SK-N-SH treated with all-trans-retinoic acid at 6 μM for 48 hours (cell line): ENCODE results near the gene CRCP.

Source experiments
- ATAC-seq: fragments of 200-7000 bp; cut with Tn5 transposase; 3 replicates; pipeline ENCODE4 v1.9.1; 2020; ENCODE audit warnings: mild to moderate bottlenecking, moderate library complexity
- ARNTL ChIP-seq: fragments of 450-650 bp; formaldehyde crosslinking; IDR thresholded peaks from 2 replicates; pipeline ENCODE4 v1.5.0; 2020; ENCODE audit warnings: low read depth, mild to moderate bottlenecking, moderate library complexity, borderline replicate concordance
- BACH2 ChIP-seq: fragments of 250-450 bp; sonication (Bioruptor Pico); IDR thresholded peaks from 2 replicates; pipeline ENCODE4 v1.9.0; 2021; ENCODE audit warnings: mild to moderate bottlenecking, borderline replicate concordance
- CSDC2 ChIP-seq: fragments of 250-450 bp; sonication (Bioruptor Pico); IDR thresholded peaks from 2 replicates; pipeline ENCODE4 v1.5.0; 2020; ENCODE audit warnings: mild to moderate bottlenecking, moderate library complexity
- CSRNP3 ChIP-seq: fragments of 250-450 bp; sonication (Bioruptor Pico); IDR thresholded peaks from 2 replicates; pipeline ENCODE4 v1.5.1; 2021; ENCODE audit warnings: mild to moderate bottlenecking, moderate library complexity
- ESRRG ChIP-seq: fragments of 250-450 bp; sonication (Bioruptor Pico); IDR thresholded peaks from 2 replicates; pipeline ENCODE4 v1.6.1; 2021; ENCODE audit warnings: mild to moderate bottlenecking
- OSR1 ChIP-seq: fragments of 250-450 bp; sonication (Bioruptor Pico); IDR thresholded peaks from 2 replicates; pipeline ENCODE4 v1.8.0; 2022; ENCODE audit warnings: moderate library complexity, mild to moderate bottlenecking, inconsistent platforms
- PPARA ChIP-seq: fragments of 250-450 bp; sonication (Bioruptor Pico); IDR thresholded peaks from 2 replicates; pipeline ENCODE4 v1.5.0; 2020; ENCODE audit warnings: mild to moderate bottlenecking, borderline replicate concordance
- RARB ChIP-seq: fragments of 250-450 bp; sonication (Bioruptor Pico); IDR thresholded peaks from 2 replicates; pipeline ENCODE4 v1.8.0; 2021; ENCODE audit warnings: mild to moderate bottlenecking, moderate library complexity
- SNAI2 ChIP-seq: fragments of 250-450 bp; sonication (Bioruptor Pico); IDR thresholded peaks from 2 replicates; pipeline ENCODE4 v1.5.0; 2020; ENCODE audit warnings: mild to moderate bottlenecking, moderate library complexity
- TOX ChIP-seq: fragments of 250-450 bp; sonication (Bioruptor Pico); IDR thresholded peaks from 2 replicates; pipeline ENCODE4 v1.8.0; 2021; ENCODE audit warnings: mild to moderate bottlenecking, moderate library complexity, borderline replicate concordance
- ZC3H10 ChIP-seq: fragments of 250-450 bp; sonication (Bioruptor Pico); IDR thresholded peaks from 2 replicates; pipeline ENCODE4 v1.5.1; 2021; ENCODE audit warnings: mild to moderate bottlenecking, moderate library complexity
- ZFP3 ChIP-seq: fragments of 250-450 bp; sonication (Bioruptor Pico); IDR thresholded peaks from 2 replicates; pipeline ENCODE4 v1.5.0; 2020; ENCODE audit warnings: mild to moderate bottlenecking, moderate library complexity
- ZFP30 ChIP-seq: fragments of 450-650 bp; formaldehyde crosslinking; IDR thresholded peaks from 2 replicates; pipeline ENCODE4 v1.5.0; 2022; ENCODE audit warnings: mild to moderate bottlenecking, moderate library complexity
- ZNF70 ChIP-seq: fragments of 450-650 bp; formaldehyde crosslinking; IDR thresholded peaks from 2 replicates; pipeline ENCODE4 v1.5.0; 2020; ENCODE audit warnings: mild to moderate bottlenecking, moderate library complexity
- ZNF8 ChIP-seq: fragments of 450-650 bp; formaldehyde crosslinking; IDR thresholded peaks from 2 replicates; pipeline ENCODE4 v1.5.0; 2020; ENCODE audit warnings: mild to moderate bottlenecking, moderate library complexity
- TF ChIP-seq, protein P1 (sequence below): fragments of 250-450 bp; sonication (Bioruptor Pico); IDR thresholded peaks from 2 replicates; pipeline ENCODE4 v1.5.1; 2020; ENCODE audit warnings: low read depth, mild to moderate bottlenecking, moderate library complexity
- TF ChIP-seq, protein P2 (sequence below): fragments of 250-450 bp; sonication (Bioruptor Pico); IDR thresholded peaks from 2 replicates; pipeline ENCODE4 v1.8.0; 2020; ENCODE audit warnings: mild to moderate bottlenecking, moderate library complexity, borderline replicate concordance
- TF ChIP-seq, protein P3 (sequence below): fragments of 250-450 bp; sonication (Bioruptor Pico); IDR thresholded peaks from 2 replicates; pipeline ENCODE4 v1.8.0; 2021; ENCODE audit warnings: low read depth, mild to moderate bottlenecking, moderate library complexity, borderline replicate concordance

The CRCP gene

DNA sequence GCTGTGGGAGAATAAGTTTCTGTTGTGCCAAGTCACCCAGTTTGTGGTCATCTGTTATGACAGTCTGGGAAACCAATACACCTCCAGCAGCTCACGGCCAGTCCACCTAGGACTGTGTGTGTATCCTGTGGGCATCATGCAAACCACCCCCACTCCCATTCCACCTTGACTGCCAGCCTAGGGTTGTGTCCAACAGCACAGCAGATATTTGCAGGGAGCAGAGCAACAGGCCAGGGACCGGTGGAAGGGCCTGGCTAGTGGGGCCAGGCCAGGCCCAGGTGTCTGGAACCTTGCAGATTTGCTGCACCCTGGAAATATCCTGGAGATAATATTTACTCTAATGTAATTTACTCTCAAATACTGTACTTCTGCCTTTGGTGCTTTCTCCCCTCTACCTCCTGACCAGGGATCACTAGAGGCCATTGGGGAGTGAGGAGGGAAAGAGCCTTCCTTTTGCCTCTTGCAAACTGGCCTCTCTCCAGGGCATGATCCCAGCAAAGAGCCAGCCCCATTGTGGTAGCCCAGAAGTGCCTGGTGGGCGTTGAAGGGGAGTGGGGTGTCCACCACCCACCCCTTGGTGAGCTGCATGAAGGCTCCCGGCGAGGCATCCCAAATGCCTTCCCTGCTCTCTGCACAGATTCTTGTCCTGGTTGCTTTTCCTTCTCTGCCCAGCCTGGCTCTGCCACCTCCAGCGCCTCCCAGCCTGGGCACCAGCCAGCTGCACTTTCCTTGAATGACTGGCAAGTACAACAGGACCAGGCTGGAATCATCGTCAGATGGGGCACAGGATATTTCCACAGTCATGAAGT is 75.3 kb downstream of the CRCP start:
- ATAC-seq = peak; percentile 38; the same call in 2 of the 3 replicates
- TF ChIP-seq, protein P1, sequence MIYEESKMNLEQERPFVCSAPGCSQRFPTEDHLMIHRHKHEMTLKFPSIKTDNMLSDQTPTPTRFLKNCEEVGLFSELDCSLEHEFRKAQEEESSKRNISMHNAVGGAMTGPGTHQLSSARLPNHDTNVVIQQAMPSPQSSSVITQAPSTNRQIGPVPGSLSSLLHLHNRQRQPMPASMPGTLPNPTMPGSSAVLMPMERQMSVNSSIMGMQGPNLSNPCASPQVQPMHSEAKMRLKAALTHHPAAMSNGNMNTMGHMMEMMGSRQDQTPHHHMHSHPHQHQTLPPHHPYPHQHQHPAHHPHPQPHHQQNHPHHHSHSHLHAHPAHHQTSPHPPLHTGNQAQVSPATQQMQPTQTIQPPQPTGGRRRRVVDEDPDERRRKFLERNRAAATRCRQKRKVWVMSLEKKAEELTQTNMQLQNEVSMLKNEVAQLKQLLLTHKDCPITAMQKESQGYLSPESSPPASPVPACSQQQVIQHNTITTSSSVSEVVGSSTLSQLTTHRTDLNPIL (CRISPR knock-in tag) = no peak
- TF ChIP-seq, protein P2, sequence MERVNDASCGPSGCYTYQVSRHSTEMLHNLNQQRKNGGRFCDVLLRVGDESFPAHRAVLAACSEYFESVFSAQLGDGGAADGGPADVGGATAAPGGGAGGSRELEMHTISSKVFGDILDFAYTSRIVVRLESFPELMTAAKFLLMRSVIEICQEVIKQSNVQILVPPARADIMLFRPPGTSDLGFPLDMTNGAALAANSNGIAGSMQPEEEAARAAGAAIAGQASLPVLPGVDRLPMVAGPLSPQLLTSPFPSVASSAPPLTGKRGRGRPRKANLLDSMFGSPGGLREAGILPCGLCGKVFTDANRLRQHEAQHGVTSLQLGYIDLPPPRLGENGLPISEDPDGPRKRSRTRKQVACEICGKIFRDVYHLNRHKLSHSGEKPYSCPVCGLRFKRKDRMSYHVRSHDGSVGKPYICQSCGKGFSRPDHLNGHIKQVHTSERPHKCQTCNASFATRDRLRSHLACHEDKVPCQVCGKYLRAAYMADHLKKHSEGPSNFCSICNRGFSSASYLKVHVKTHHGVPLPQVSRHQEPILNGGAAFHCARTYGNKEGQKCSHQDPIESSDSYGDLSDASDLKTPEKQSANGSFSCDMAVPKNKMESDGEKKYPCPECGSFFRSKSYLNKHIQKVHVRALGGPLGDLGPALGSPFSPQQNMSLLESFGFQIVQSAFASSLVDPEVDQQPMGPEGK (CRISPR knock-in tag) = no peak
- TF ChIP-seq OSR1 (CRISPR knock-in tag) (no peak), TOX (CRISPR knock-in tag) (no peak), ESRRG (CRISPR knock-in tag) (no peak), ZC3H10 (no peak), ZFP30 (CRISPR knock-in tag) (no peak), SNAI2 (no peak), ZFP3 (no peak), ARNTL (CRISPR knock-in tag) (no peak), ZNF8 (no peak), CSRNP3 (CRISPR knock-in tag) (no peak), BACH2 (no peak), CSDC2 (CRISPR knock-in tag) (no peak), RARB (CRISPR knock-in tag) (no peak)
- TF ChIP-seq, protein P3, sequence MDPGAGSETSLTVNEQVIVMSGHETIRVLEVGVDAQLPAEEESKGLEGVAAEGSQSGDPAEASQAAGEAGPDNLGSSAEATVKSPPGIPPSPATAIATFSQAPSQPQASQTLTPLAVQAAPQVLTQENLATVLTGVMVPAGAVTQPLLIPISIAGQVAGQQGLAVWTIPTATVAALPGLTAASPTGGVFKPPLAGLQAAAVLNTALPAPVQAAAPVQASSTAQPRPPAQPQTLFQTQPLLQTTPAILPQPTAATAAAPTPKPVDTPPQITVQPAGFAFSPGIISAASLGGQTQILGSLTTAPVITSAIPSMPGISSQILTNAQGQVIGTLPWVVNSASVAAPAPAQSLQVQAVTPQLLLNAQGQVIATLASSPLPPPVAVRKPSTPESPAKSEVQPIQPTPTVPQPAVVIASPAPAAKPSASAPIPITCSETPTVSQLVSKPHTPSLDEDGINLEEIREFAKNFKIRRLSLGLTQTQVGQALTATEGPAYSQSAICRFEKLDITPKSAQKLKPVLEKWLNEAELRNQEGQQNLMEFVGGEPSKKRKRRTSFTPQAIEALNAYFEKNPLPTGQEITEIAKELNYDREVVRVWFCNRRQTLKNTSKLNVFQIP (CRISPR knock-in tag) = no peak

DNA sequence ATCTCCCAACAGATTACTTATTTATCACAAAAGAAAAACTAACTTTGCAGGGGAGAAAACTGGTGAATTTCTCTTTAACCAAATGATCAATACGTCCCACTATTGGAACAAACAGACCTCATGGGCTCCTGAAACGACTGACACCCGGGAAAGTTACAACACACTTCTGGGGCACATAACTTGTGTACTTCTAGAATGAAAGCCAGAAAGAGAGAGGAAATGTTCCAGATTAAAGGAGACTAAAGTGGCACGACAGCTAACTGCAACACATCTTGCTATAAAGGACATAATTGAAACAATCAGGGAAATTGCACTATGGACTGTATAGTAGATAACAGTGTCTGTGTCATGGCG is 75.8 kb downstream of the CRCP start:
- TF ChIP-seq PPARA (CRISPR knock-in tag) (no peak), RARB (CRISPR knock-in tag) (no peak), ZNF70 (CRISPR knock-in tag) (no peak), CSRNP3 (CRISPR knock-in tag) (no peak), ZC3H10 (no peak)
- no peak; the same call in 2 of the 3 replicates for ATAC-seq

DNA sequence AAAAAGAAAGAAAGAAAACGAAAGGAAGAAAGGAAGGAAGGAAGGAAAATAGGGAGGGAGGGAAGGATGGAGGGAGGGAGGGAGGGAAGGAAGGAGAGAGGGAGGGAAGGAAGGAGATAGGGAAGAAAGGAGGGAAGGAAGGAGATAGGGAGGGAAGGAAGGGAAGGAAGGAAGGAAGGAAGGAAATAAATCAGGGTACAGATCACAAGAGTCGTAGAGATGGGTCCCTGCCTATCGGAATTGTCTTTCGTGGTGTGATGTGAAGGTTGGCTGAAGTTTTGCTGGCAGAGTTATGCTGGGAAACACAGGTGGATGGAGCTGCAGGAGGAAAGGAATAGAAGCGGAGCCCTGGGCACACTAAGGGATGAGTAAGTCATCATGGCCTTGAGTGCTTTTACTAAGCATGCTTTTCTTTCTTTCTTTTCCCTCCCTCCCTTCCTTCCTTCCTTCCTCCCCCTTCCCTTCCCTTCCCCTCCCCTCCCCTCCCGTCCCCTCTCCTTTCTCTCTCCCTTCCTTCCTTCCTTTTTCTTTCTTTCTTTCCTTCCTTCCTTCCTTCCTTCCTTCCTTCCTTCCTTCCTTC is 78.6 kb downstream of the CRCP start:
- TF ChIP-seq ZC3H10 = no peak
- TF ChIP-seq ESRRG (CRISPR knock-in tag) = no peak
- TF ChIP-seq, protein P2 (CRISPR knock-in tag) = no peak
- no peak for TF ChIP-seq ZFP3
- no peak for TF ChIP-seq ZNF8
- no peak for TF ChIP-seq PPARA (CRISPR knock-in tag)
- TF ChIP-seq BACH2 = no peak
- TF ChIP-seq CSRNP3 (CRISPR knock-in tag) = no peak
- TF ChIP-seq ZFP30 (CRISPR knock-in tag) = no peak
- no peak for TF ChIP-seq OSR1 (CRISPR knock-in tag)
- ATAC-seq = no peak
